Right ventricle myocardium superior (tissue), 1 donor: Measurements from ENCODE around the gene BRD3OS. TPM values are rescaled to one million over a fixed set of nuclear protein-coding genes. Genes with fewer than 3 reads are reported as not detected.
A peak's percentile ranks its signal among the peaks of the same experiment; 100 is the strongest.

Source experiments
- ATAC-seq: fragments of 200-7000 bp; cut with Tn5 transposase; one replicate; pipeline ENCODE4 v1.9.1; 2020; ENCODE audit warnings: mild to moderate bottlenecking; ENCODE audit not compliant: poor library complexity
- DNase-seq: peaks from one replicate; pipeline ENCODE4 v3.0.0-alpha.2; 2020
- intact Hi-C: fragments of 100-400 bp; cut with DNase I; formaldehyde crosslinking; loops from one replicate; pipeline ENCODE4 v1.11.2; 2022
- total RNA-seq: library from RNA; stranded (reverse); fragmentation: NEBNext Ultra II Directional; extraction: Animal tissue kit (Norgen Biotek cat#: 25700); gene quantifications from one replicate; pipeline ENCODE4 v1.2.1, GENCODE V29; 2021
- donor health status: DM: no; HTN: yes; CAD: no; lungs with severe emphysema.

Gene BRD3OS
- total RNA-seq, 1 donor from 2014 or later: 4.9 TPM

- intact Hi-C loops: no loop called here
- DNase-seq: no peak
- no peak for ATAC-seq
These were observed 26.2 kb upstream of the BRD3OS start for GRCh38 chr9:133998915-133999595.

GRCh38 chr9:133999851-134000265 lies 25.4 kb upstream of the BRD3OS start:
- DNase-seq: no peak
- no peak for ATAC-seq
- intact Hi-C loops: no loop called here

GRCh38 chr9:134002796-134003195 lies 22.5 kb upstream of the BRD3OS start:
- intact Hi-C loops: no loop called here
- DNase-seq (no peak), ATAC-seq (no peak)

- intact Hi-C loops: no loop called here
- DNase-seq: no peak
These were observed 22.0 kb upstream of the BRD3OS start for GRCh38 chr9:134003237-134003636.

GRCh38 chr9:134004131-134004873 lies 21.0 kb upstream of the BRD3OS start:
- ATAC-seq (no peak), DNase-seq (no peak)
- intact Hi-C loops: no loop called here

More at GRCh38 chr9:134003237-134003636, 22.0 kb upstream of the BRD3OS start:
- no peak for ATAC-seq

GRCh38 chr9:134004881-134005280 lies 20.4 kb upstream of the BRD3OS start:
- ATAC-seq: no peak
- intact Hi-C loops: no loop called here
- DNase-seq: no peak

GRCh38 chr9:134005381-134005780 lies 19.9 kb upstream of the BRD3OS start:
- intact Hi-C loops: no loop called here
- no peak for DNase-seq
- no peak for ATAC-seq

- ATAC-seq: no peak
- intact Hi-C loops: no loop called here
These were observed 18.1 kb upstream of the BRD3OS start for GRCh38 chr9:134007150-134007549.

GRCh38 chr9:134007571-134007970 lies 17.7 kb upstream of the BRD3OS start:
- ATAC-seq: no peak
- intact Hi-C loops: no loop called here

More at GRCh38 chr9:134007150-134007549, 18.1 kb upstream of the BRD3OS start:
- no peak for DNase-seq

GRCh38 chr9:134010310-134011173 lies 14.7 kb upstream of the BRD3OS start:
- intact Hi-C loops: no loop called here
- DNase-seq: no peak
- ATAC-seq: peak; percentile 12

More at GRCh38 chr9:134007571-134007970, 17.7 kb upstream of the BRD3OS start:
- DNase-seq: no peak

- intact Hi-C loops: no loop called here
- no peak for ATAC-seq
- no peak for DNase-seq
These were observed 13.9 kb upstream of the BRD3OS start for GRCh38 chr9:134011401-134011800.

GRCh38 chr9:134014946-134015345 lies 10.3 kb upstream of the BRD3OS start:
- DNase-seq (no peak), ATAC-seq (no peak)
- intact Hi-C loops: no loop called here

GRCh38 chr9:134024214-134024792 lies 978 bp upstream of the BRD3OS start:
- DNase-seq (no peak), ATAC-seq (no peak)
- intact Hi-C loops: no loop called here

GRCh38 chr9:134025606-134026541 lies 593 bp downstream of the BRD3OS start:
- intact Hi-C loops: no loop called here
- ATAC-seq (peak; percentile 1), DNase-seq (peak; percentile 58)

- ATAC-seq: no peak
- no peak for DNase-seq
- intact Hi-C loops: no loop called here
These were observed 1.3 kb downstream of the BRD3OS start for GRCh38 chr9:134026581-134026980.

GRCh38 chr9:134026981-134027380 lies 1.7 kb downstream of the BRD3OS start:
- intact Hi-C loops: no loop called here
- DNase-seq (no peak), ATAC-seq (no peak)

- intact Hi-C loops: no loop called here
- no peak for DNase-seq
- no peak for ATAC-seq
These were observed 2.3 kb downstream of the BRD3OS start for GRCh38 chr9:134027561-134027960.

- intact Hi-C loops: no loop called here
- ATAC-seq: no peak
These were observed 2.8 kb downstream of the BRD3OS start for GRCh38 chr9:134028076-134028475.

More at GRCh38 chr9:134028076-134028475, 2.8 kb downstream of the BRD3OS start:
- no peak for DNase-seq
